RWPE1 (cell line): Measurements from ENCODE around the gene PLS1.
"Not testable (repeated sequence)": the region's sequence is repeated elsewhere in the genome, so short reads cannot be mapped to it uniquely, and the experiment has no call there.

Experiments used
- CTCF ChIA-PET: fragments of 350-600 bp; sonication (Branson Sonifier 250); formaldehyde crosslinking; extraction: SDS; loops from one replicate; lab custom pipeline; 2021; lab: Yijun Ruan, JAX
- POLR2A ChIA-PET: fragments of 400-600 bp; formaldehyde crosslinking; extraction: SDS; loops from one replicate; lab custom pipeline; 2020; ENCODE audit warnings: antibody characterized with exemption; ENCODE audit not compliant: low non-redundant PET; lab: Yijun Ruan, JAX
- DNase-seq: peaks from one replicate; pipeline ENCODE4 v3.0.0; 2012; ENCODE audit warnings: low spot score
- H3K27ac ChIP-seq: fragments of 450-650 bp; 2 replicates; pipeline ENCODE4 v1.5.1; 2017
- TF ChIP-seq, protein P1 (sequence below): fragments of 450-650 bp; conservative IDR thresholded peaks from 2 replicates; pipeline ENCODE4 v1.5.1; 2017; ENCODE audit warnings: low read depth, mild to moderate bottlenecking

The PLS1 gene

GRCh38 chr3:142595951-142596725, at the start of gene PLS1:
Gene PLS1 (plus strand): TSS chr3:142596393. CDS start chr3:142664238, 67,845 bp downstream.
- H3K27ac ChIP-seq: peak within 1 kb of the TSS; percentile 63
- peak; percentile 93 for DNase-seq
- POLR2A ChIA-PET: no interaction called here
- CTCF ChIA-PET: interaction anchor here (0.6 to 1.1 kb wide), 2 partner anchors 9 to 1722 kb away, joined by 5 read pairs; no protein-coding TSS in a partner anchor
- TF ChIP-seq, protein P1, sequence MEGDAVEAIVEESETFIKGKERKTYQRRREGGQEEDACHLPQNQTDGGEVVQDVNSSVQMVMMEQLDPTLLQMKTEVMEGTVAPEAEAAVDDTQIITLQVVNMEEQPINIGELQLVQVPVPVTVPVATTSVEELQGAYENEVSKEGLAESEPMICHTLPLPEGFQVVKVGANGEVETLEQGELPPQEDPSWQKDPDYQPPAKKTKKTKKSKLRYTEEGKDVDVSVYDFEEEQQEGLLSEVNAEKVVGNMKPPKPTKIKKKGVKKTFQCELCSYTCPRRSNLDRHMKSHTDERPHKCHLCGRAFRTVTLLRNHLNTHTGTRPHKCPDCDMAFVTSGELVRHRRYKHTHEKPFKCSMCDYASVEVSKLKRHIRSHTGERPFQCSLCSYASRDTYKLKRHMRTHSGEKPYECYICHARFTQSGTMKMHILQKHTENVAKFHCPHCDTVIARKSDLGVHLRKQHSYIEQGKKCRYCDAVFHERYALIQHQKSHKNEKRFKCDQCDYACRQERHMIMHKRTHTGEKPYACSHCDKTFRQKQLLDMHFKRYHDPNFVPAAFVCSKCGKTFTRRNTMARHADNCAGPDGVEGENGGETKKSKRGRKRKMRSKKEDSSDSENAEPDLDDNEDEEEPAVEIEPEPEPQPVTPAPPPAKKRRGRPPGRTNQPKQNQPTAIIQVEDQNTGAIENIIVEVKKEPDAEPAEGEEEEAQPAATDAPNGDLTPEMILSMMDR: peak; percentile 23

DNA sequence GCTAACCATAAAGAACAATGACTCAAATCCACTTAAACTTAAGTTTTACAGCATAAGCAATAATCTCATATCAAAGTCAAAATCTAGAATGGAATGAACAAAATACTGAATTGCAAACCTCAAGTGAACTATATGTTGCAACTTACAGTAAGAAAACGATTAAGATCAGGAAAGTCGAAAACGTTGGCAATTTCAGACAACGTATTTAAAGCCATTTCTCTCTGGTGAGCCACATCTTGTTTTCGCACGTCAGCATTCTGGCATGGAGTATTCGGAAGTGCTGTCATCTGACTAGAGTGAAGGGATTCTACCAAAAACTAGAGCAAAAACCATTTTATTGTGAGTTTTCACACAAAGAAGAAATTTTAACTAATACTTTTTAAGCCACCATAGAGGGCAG, 46.2 kb upstream of the PLS1 start:
- TF ChIP-seq, protein P1: no peak
- no peak overlapping the region for H3K27ac ChIP-seq
- CTCF ChIA-PET: no interaction called here
- DNase-seq: no peak
- POLR2A ChIA-PET: no interaction called here

DNA sequence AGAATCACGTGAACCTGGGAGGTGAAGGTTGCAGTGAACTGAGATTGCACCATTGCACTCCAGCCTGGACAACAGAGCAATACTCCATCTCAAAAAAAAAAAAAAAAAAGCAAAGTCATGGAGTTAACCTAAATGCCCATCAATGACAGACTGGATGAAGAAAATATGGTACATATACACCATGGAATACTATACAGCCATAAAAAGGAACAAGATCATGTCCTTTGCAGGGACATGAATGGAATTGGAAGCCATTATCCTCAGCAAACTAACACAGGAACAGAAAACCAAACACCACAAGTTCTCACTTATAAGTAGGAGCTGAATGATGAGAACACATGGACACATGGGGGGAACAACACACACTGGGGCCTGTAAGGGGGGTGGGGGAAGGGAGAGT, 43.6 kb upstream of the PLS1 start:
- POLR2A ChIA-PET: not testable (repeated sequence)

GRCh38 chr3:142553741-142554140, 42.5 kb upstream of the PLS1 start:
- ChIA-PET POLR2A (no interaction called here), CTCF (no interaction called here)
- TF ChIP-seq, protein P1: no peak
- no peak overlapping the region for H3K27ac ChIP-seq
- DNase-seq: no peak

More for the DNA sequence above, 43.6 kb upstream of the PLS1 start:
- CTCF ChIA-PET, H3K27ac ChIP-seq, DNase-seq: not testable (repeated sequence)

GRCh38 chr3:142560118-142560517, 36.1 kb upstream of the PLS1 start:
- no peak for DNase-seq
- H3K27ac ChIP-seq: no peak overlapping the region
- POLR2A ChIA-PET: no interaction called here
- TF ChIP-seq, protein P1: no peak
- CTCF ChIA-PET: no interaction called here

DNA sequence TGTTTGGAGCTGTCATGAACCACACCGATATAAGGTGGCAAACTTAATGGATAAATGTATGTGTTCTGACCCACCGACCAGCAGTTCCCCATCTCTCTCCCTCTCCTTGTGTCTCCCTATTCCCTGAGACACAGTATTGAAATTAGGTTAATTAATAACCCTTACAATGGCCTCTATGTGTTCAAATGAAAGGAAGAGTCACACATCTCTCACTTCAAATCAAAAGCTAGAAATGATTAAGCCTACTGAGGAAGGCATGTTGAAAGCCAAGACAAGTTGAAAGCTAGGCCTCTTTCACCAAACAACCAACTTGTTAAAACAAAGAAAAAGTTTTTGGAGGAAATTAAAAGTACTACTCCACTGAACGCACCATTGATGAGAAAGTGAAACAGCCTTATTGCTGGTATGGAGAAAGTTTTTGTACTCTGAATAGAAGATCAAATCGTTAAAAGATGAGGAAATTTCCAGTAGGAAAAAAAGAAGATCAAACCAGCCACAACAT, 32.6 kb upstream of the PLS1 start:
- ChIA-PET CTCF (no interaction called here), POLR2A (no interaction called here)
- DNase-seq: no peak
- no peak overlapping the region for H3K27ac ChIP-seq
- TF ChIP-seq, protein P1: no peak

GRCh38 chr3:142566096-142566495, 30.1 kb upstream of the PLS1 start:
- no peak for DNase-seq
- POLR2A ChIA-PET: no interaction called here
- TF ChIP-seq, protein P1: no peak
- CTCF ChIA-PET: interaction anchor here (0.6 kb wide), 1 partner anchor 19 kb away, joined by 5 read pairs; no protein-coding TSS in a partner anchor
- no peak overlapping the region for H3K27ac ChIP-seq
